ENCODE measurements around the gene ARID3B. TPM values are rescaled to one million over a fixed set of nuclear protein-coding genes. Genes with fewer than 3 reads are reported as not detected.
A peak's percentile ranks its signal among the peaks of the same experiment; 100 is the strongest.

ARID3B gene
- polyA plus RNA-seq, 1 of the 3 experiments (the other 2 are of a cell fraction): 3.0 TPM

GRCh38 chr15:74615508-74616365 lies 74.7 kb downstream of the ARID3B start, which contains the start of gene CLK3:
CLK3 (plus strand) TSS chr15:74615836; CDS start chr15:74619197, 3,361 bp downstream.
- ChIA-PET POLR2A (interaction anchor here (0.9 to 4.3 kb wide), 6 partner anchors 11 to 155 kb away, joined by 4 to 33 read pairs (median 14); partner anchors contain the start of genes ARID3B and UBL7), CTCF (interaction anchor here (0.8 to 39.4 kb wide), 10 partner anchors 19 to 623 kb away, joined by 3 to 1109 read pairs (median 6); partner anchors contain the start of genes ARID3B and CSK)
- TF ChIP-seq USF2 (IDR thresholded peaks at IDR 0.05; ENCODE audit: borderline replicate concordance, low read depth, low read length) (no peak), CTCF (IDR thresholded peaks at IDR 0.05) (no peak), USF1 (IDR thresholded peaks at IDR 0.05; ENCODE audit: borderline replicate concordance, low read depth) (peak; percentile 48; the same call in 1 of the 2 replicates), FOXM1 (IDR thresholded peaks at IDR 0.05; ENCODE audit: low read depth) (0 out of 2 replicates have a peak, but pooled peaks have one; percentile 45), POLR2AphosphoS5 (IDR thresholded peaks at IDR 0.05; ENCODE audit: low read depth, low read length) (peak; percentile 42; the same call in 1 of the 2 replicates), GABPA (IDR thresholded peaks at IDR 0.05; ENCODE audit: low read depth) (peak; percentile 88), TAF1 (IDR thresholded peaks at IDR 0.05; ENCODE audit: borderline replicate concordance, low read depth, low read length) (peak; percentile 91), MXI1 (IDR thresholded peaks at IDR 0.05; ENCODE audit: low read depth, low read length) (peak; percentile 50; the same call in 1 of the 2 replicates), RXRA (IDR thresholded peaks at IDR 0.05; ENCODE audit: borderline replicate concordance, low read depth) (peak; percentile 33; the same call in 1 of the 2 replicates), MAX (IDR thresholded peaks at IDR 0.05; ENCODE audit: low read depth) (peak; percentile 48), YY1 (IDR thresholded peaks at IDR 0.05; ENCODE audit: low read depth) (0 out of 2 replicates have a peak, but pooled peaks have one; percentile 15), NFIC (IDR thresholded peaks at IDR 0.05; ENCODE audit: borderline replicate concordance) (peak; percentile 34; the same call in 1 of the 2 replicates), RCOR1 (IDR thresholded peaks at IDR 0.05; ENCODE audit: low read length) (peak; percentile 22; the same call in 1 of the 2 replicates), ELF1 (IDR thresholded peaks at IDR 0.05) (peak; percentile 94), EZH2phosphoT487 (IDR thresholded peaks at IDR 0.05; ENCODE audit: borderline replicate concordance, low read depth) (no peak), FOSL2 (IDR thresholded peaks at IDR 0.05; ENCODE audit: borderline replicate concordance, low read depth) (no peak), EP300 (IDR thresholded peaks at IDR 0.05; ENCODE audit: borderline replicate concordance in 1 of 2, low read depth in 1 of 2, low read length in 1 of 2) (peak in 1 of 2 experiments; percentile 49; a peak in 1 of 4 replicates), TEAD4 (IDR thresholded peaks at IDR 0.05; ENCODE audit: borderline replicate concordance, insufficient read depth) (0 out of 2 replicates have a peak, but pooled peaks have one; percentile 7), GATA2 (CRISPR knock-in tag; IDR thresholded peaks at IDR 0.05) (no peak), SIN3A (IDR thresholded peaks at IDR 0.05; ENCODE audit: borderline replicate concordance, low read depth, low read length) (peak; percentile 91; the same call in 1 of the 2 replicates), NRF1 (IDR thresholded peaks at IDR 0.05; ENCODE audit: low read depth, low read length) (no peak), SMC3 (IDR thresholded peaks at IDR 0.05; ENCODE audit: low read depth, low read length) (no peak), RAD21 (IDR thresholded peaks at IDR 0.05; ENCODE audit: low read length) (no peak), IRF3 (IDR thresholded peaks at IDR 0.05; ENCODE audit: low read depth, low read length) (no peak)

More at GRCh38 chr15:74615508-74616365, 74.7 kb downstream of the ARID3B start, which contains the start of gene CLK3:
- H3K36me3 ChIP-seq (replicated peaks in 1 of 2; ENCODE audit: control insufficient read depth in 1 of 2, insufficient read depth in 2 of 2, low read length in 1 of 2): peaks cover 0 to 25% of the 10 kb centered on the region in 2 experiments
- peaks cover 48% of the 10 kb centered on the region for H4K20me1 ChIP-seq (ENCODE audit: insufficient read depth)
- peak within 1 kb of the TSS; percentile 96 for H3K4me2 ChIP-seq
- WGBS (ENCODE audit: low lambda C conversion rate): under 1% methylated on average over 25 of the region's 91 CpGs
- no peaks in the 10 kb centered on the region for H3K9me2 ChIP-seq
- H3K9ac ChIP-seq: peak within 1 kb of the TSS; percentile 98
- H3K4me1 ChIP-seq (ENCODE audit: control insufficient read depth in 1 of 2, insufficient read depth in 2 of 2, low read depth in 1 of 2, low read length in 1 of 2): peaks cover 0 to 28% of the 10 kb centered on the region in 2 experiments; a peak in 2 of 4 replicates
- H3K27ac ChIP-seq (ENCODE audit: low read depth in 2 of 2, low read length in 1 of 2): peak within 1 kb of the TSS; percentile 92 to 95
- H3K79me2 ChIP-seq (ENCODE audit: insufficient read depth): peaks cover 60% of the 10 kb centered on the region
- peak within 1 kb of the TSS; percentile 98 to 99 for H3K4me3 ChIP-seq (ENCODE audit: low read depth in 2 of 2, low read length in 1 of 2)
- peak; percentile 99 for DNase-seq
- no peaks in the 10 kb centered on the region for H3K9me3 ChIP-seq
- H3F3A ChIP-seq (replicated peaks; ENCODE audit: insufficient read depth): peaks cover 17% of the 10 kb centered on the region
- no peaks in the 10 kb centered on the region for H3K27me3 ChIP-seq (ENCODE audit: insufficient read depth)
- H2AFZ ChIP-seq (ENCODE audit: low read depth): peak within 1 kb of the TSS; percentile 93

Data from SK-N-SH (cell line).